GM18499 (cell line): ENCODE measurements around the gene PTPRD.

Experiments used
- ATAC-seq: cut with Tn5 transposase; IDR thresholded peaks from one replicate; pipeline ENCODE4 v1.9.1; 2021; ENCODE audit warnings: moderate number of reproducible peaks; ENCODE audit not compliant: insufficient read depth, unreplicated experiment

PTPRD gene

GRCh38 chr9:9718691-9719090, 894.1 kb downstream of the PTPRD start:
- ATAC-seq = no peak

- no peak for ATAC-seq
Measured at GRCh38 chr9:9679433-9679832, 933.4 kb downstream of the PTPRD start.

- ATAC-seq = no peak
Measured at GRCh38 chr9:9674461-9674860, 938.3 kb downstream of the PTPRD start.

- no peak for ATAC-seq
Measured at GRCh38 chr9:9670454-9670853, 942.3 kb downstream of the PTPRD start.

- no peak for ATAC-seq
Measured at GRCh38 chr9:9645006-9645405, 967.8 kb downstream of the PTPRD start.

GRCh38 chr9:9631284-9631683, 981.5 kb downstream of the PTPRD start:
- ATAC-seq = no peak

GRCh38 chr9:9625248-9625647, 987.6 kb downstream of the PTPRD start:
- ATAC-seq = no peak

- ATAC-seq = no peak
Measured at GRCh38 chr9:9623506-9623905, 989.3 kb downstream of the PTPRD start.

- no peak for ATAC-seq
Measured at GRCh38 chr9:9621355-9621940, 991.4 kb downstream of the PTPRD start.

GRCh38 chr9:9620736-9621135, 992.1 kb downstream of the PTPRD start:
- ATAC-seq = no peak

GRCh38 chr9:9615086-9615485, 997.7 kb downstream of the PTPRD start:
- no peak for ATAC-seq

GRCh38 chr9:9614607-9615006, 998.2 kb downstream of the PTPRD start:
- ATAC-seq = no peak

- no peak for ATAC-seq
Measured at GRCh38 chr9:9612755-9613154, 1000.0 kb downstream of the PTPRD start.

- no peak for ATAC-seq
Measured at GRCh38 chr9:9612270-9612669, 1000.5 kb downstream of the PTPRD start.

- ATAC-seq = no peak
Measured at GRCh38 chr9:9605681-9606080, 1007.1 kb downstream of the PTPRD start.

GRCh38 chr9:9603345-9603744, 1009.5 kb downstream of the PTPRD start:
- no peak for ATAC-seq

GRCh38 chr9:9598723-9599122, 1014.1 kb downstream of the PTPRD start:
- ATAC-seq = no peak

GRCh38 chr9:9592104-9592503, 1020.7 kb downstream of the PTPRD start:
- no peak for ATAC-seq

GRCh38 chr9:9585920-9586319, 1026.9 kb downstream of the PTPRD start:
- ATAC-seq = no peak

- ATAC-seq = no peak
Measured at GRCh38 chr9:9574080-9574479, 1038.7 kb downstream of the PTPRD start.

GRCh38 chr9:9565700-9566099, 1047.1 kb downstream of the PTPRD start:
- no peak for ATAC-seq

- no peak for ATAC-seq
Measured at GRCh38 chr9:9563817-9564216, 1049.0 kb downstream of the PTPRD start.
